Measurements from ENCODE around the gene SMCP.

DNA sequence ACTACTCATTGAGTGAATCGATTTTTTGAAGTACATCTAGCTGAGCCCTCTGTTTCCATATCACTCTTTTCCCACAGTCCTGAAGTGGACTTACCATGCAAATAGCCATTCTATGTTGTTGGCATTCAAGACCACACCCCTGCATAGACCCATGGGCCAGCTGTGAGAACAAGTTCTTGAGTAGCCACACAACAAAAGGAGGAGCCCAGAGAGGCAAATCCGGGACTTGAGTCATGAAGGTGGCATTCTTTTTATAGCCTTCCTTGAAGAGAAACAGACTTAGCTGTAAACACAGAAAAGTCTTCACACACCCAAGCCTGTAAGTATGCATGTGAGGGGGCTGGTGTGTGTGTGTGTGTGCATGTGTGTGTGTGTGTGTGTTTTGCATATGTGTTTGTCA, 55.1 kb downstream of the SMCP start:
- TF ChIP-seq POLR2A (IDR thresholded peaks at IDR 0.05) (no peak), POLR2AphosphoS5 (IDR thresholded peaks at IDR 0.05) (no peak)
- TF ChIP-seq, protein P1, sequence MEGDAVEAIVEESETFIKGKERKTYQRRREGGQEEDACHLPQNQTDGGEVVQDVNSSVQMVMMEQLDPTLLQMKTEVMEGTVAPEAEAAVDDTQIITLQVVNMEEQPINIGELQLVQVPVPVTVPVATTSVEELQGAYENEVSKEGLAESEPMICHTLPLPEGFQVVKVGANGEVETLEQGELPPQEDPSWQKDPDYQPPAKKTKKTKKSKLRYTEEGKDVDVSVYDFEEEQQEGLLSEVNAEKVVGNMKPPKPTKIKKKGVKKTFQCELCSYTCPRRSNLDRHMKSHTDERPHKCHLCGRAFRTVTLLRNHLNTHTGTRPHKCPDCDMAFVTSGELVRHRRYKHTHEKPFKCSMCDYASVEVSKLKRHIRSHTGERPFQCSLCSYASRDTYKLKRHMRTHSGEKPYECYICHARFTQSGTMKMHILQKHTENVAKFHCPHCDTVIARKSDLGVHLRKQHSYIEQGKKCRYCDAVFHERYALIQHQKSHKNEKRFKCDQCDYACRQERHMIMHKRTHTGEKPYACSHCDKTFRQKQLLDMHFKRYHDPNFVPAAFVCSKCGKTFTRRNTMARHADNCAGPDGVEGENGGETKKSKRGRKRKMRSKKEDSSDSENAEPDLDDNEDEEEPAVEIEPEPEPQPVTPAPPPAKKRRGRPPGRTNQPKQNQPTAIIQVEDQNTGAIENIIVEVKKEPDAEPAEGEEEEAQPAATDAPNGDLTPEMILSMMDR (IDR thresholded peaks at IDR 0.05) = no peak
